Subcutaneous preadipocyte (primary cell): Measurements from ENCODE around the gene TMCO2. TPM values are rescaled to one million over a fixed set of nuclear protein-coding genes. Genes with fewer than 3 reads are reported as not detected.

Experiments used
- total RNA-seq: library from RNA; depleted of rRNA; stranded (reverse); fragments of >200 nt; gene quantifications from 2 replicates; pipeline ENCODE4 v1.2.3, GENCODE V29; 2012

Gene TMCO2
- total RNA-seq: not detected in 2 replicates

GRCh38 chr1:40247655-40248054, at the start of gene TMCO2:
Gene TMCO2, plus strand, starts transcription at chr1:40247937. Its CDS starts 57 bp downstream, at chr1:40247994.

DNA sequence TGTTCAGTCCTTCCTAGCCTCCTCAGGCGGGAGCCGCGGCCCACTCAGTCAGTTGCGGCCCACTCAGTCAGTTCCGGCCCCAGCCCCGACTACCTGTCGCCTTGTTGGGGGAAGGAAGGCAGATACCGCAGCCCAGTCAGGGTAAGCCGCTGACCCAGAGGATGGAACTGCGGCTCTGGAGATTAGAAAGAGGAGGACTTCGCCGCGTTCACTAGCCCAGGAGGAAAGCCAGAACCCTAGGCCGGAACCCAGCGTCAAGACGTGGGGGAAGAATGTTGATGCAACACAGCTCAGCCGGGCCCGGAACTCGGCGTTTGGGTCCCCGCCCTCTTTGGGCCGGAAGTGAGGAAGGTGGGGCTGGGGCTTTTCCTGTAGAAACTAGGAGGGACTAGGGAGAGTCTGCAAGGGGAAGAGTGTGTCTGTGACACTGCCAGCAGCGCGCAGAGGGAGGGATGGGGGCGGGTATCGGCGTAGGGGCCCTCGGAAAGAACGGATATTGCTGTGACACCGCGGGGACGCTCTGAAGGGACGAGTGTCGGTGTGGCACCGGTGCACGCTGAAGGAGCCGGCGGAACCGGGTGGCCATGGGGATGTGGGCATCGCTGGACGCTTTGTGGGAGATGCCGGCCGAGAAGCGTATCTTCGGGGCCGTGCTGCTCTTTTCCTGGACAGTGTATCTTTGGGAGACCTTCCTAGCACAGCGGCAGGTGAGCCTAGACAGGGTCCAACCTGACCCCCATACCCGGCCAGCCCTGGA, 10.1 kb downstream of the TMCO2 start, which contains the start of gene ZMPSTE24:
Gene ZMPSTE24, plus strand, starts transcription at position 549 of the 757 bp plus-strand sequence. Its CDS starts 36 bp downstream, at position 585.

Other genes with a start within 250 kb of the TMCO2 start
- 319 and 421 TPM in 2 replicates for gene CAP1, start 207.2 kb upstream of the TMCO2 start, total RNA-seq
- 42.3 and 54.3 TPM in 2 replicates for gene PPT1, start 150.7 kb upstream of the TMCO2 start, total RNA-seq
- 17.3 and 23.5 TPM in 2 replicates for gene RLF, start 86.5 kb upstream of the TMCO2 start, total RNA-seq
- gene ZMPSTE24, start 10.3 kb downstream of the TMCO2 start, total RNA-seq: 47.8 and 56.5 TPM in 2 replicates
- gene COL9A2, start 69.3 kb downstream of the TMCO2 start, total RNA-seq: 0.59 and 0.73 TPM in 2 replicates
- gene SMAP2, start 125.8 kb downstream of the TMCO2 start, total RNA-seq: 21.7 and 40.1 TPM in 2 replicates
- 2.9 and 4.9 TPM in 2 replicates for gene ZFP69B, start 202.5 kb downstream of the TMCO2 start, total RNA-seq
- gene ZFP69, start 229.4 kb downstream of the TMCO2 start, total RNA-seq: 4.1 and 4.4 TPM in 2 replicates